ENCODE data around the gene WDR73.

GRCh38 chr15:84647726-84648125 is 6.4 kb downstream of the WDR73 start:
- TF ChIP-seq POLR2A (IDR thresholded peaks at IDR 0.05; ENCODE audit: control extremely low read depth in 1 of 2, low read depth in 2 of 2, low read length in 2 of 2) (no peak), CHD2 (IDR thresholded peaks at IDR 0.05; ENCODE audit: low read length) (no peak), ATF3 (IDR thresholded peaks at IDR 0.05; ENCODE audit: insufficient read depth, low read depth, low read length) (no peak), KDM5A (IDR thresholded peaks at IDR 0.05; ENCODE audit: low read length) (no peak), POLR2AphosphoS5 (IDR thresholded peaks at IDR 0.05; ENCODE audit: low read depth, low read length) (no peak), JUND (IDR thresholded peaks at IDR 0.05; ENCODE audit: low read length) (no peak), RFX5 (IDR thresholded peaks at IDR 0.05; ENCODE audit: borderline replicate concordance, low read depth, low read length) (no peak), EZH2 (IDR thresholded peaks at IDR 0.05; ENCODE audit: low read depth, low read length, severe bottlenecking) (no peak), TBP (IDR thresholded peaks at IDR 0.05; ENCODE audit: low read depth, low read length) (no peak), CBX5 (IDR thresholded peaks at IDR 0.05; ENCODE audit: low read depth, low read length) (no peak)
- TF ChIP-seq, protein P1, sequence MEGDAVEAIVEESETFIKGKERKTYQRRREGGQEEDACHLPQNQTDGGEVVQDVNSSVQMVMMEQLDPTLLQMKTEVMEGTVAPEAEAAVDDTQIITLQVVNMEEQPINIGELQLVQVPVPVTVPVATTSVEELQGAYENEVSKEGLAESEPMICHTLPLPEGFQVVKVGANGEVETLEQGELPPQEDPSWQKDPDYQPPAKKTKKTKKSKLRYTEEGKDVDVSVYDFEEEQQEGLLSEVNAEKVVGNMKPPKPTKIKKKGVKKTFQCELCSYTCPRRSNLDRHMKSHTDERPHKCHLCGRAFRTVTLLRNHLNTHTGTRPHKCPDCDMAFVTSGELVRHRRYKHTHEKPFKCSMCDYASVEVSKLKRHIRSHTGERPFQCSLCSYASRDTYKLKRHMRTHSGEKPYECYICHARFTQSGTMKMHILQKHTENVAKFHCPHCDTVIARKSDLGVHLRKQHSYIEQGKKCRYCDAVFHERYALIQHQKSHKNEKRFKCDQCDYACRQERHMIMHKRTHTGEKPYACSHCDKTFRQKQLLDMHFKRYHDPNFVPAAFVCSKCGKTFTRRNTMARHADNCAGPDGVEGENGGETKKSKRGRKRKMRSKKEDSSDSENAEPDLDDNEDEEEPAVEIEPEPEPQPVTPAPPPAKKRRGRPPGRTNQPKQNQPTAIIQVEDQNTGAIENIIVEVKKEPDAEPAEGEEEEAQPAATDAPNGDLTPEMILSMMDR (IDR thresholded peaks at IDR 0.05; ENCODE audit: control extremely low read depth in 1 of 3, insufficient read depth in 1 of 3, low read depth in 1 of 3, low read length in 3 of 3), result no peak
